HepG2 (cell line): ENCODE data around the gene CIITA. TPM values are rescaled to one million over a fixed set of nuclear protein-coding genes. Genes with fewer than 3 reads are reported as not detected.

ENCODE experiments used
- JUNB ChIP-seq: sonication (generic); formaldehyde crosslinking; IDR thresholded peaks from 2 replicates; pipeline ENCODE4 v1.8.0; 2022; ENCODE audit warnings: missing genetic modification reagents, mild to moderate bottlenecking, borderline replicate concordance
- RORA ChIP-seq: sonication (generic); formaldehyde crosslinking; IDR thresholded peaks from 2 replicates; pipeline ENCODE4 v1.5.0; 2020; ENCODE audit warnings: mild to moderate bottlenecking, missing genetic modification reagents, moderate library complexity
- SAP130 ChIP-seq: IDR thresholded peaks from 2 replicates; pipeline ENCODE4 v1.6.1; 2016; ENCODE audit warnings: low read depth
- SP1 ChIP-seq, 2 experiments: fragments of 450-650 bp in 1 of 2; sonication (generic) in 1 of 2; formaldehyde crosslinking in 1 of 2; IDR thresholded peaks; 2 replicates each; pipeline versions ENCODE4 v1.4.0 to v1.6.1; 2016 to 2020; ENCODE audit warnings: missing genetic modification reagents in 1 of 2
- THAP11 ChIP-seq: IDR thresholded peaks from 2 replicates; pipeline ENCODE4 v1.6.1; 2016; ENCODE audit warnings: missing biosample characterization, missing genetic modification reagents
- ZBTB38 ChIP-seq: sonication (generic); formaldehyde crosslinking; IDR thresholded peaks from 2 replicates; pipeline ENCODE4 v1.5.1; 2020; ENCODE audit warnings: mild to moderate bottlenecking, missing genetic modification reagents
- ZFY ChIP-seq: sonication (generic); formaldehyde crosslinking; IDR thresholded peaks from 2 replicates; pipeline ENCODE4 v1.4.0; 2020; ENCODE audit warnings: missing genetic modification reagents
- polyA plus RNA-seq, 8 experiments: library from polyadenylated mRNA; depleted of rRNA in 3 of 8; stranded (reverse) in 7 of 8; unstranded in 1 of 8; fragments of >200 nt; fragmentation: Illumina TruSeq in 4 of 8; extraction: Trizol in 4 of 8; gene quantifications; 2 replicates each; pipeline versions ENCODE4 v1.2.1 to v1.2.3, GENCODE V29; 2011 to 2016; ENCODE audit warnings: low read depth in 4 of 8, missing spikeins in 1 of 8, mixed read lengths in 1 of 8; ENCODE audit not compliant: insufficient read depth in 1 of 8
- total RNA-seq, 5 experiments: library from RNA; depleted of rRNA; stranded (reverse); fragments of >200 nt; fragmentation: Illumina TruSeq; extraction: Trizol; gene quantifications; 2 replicates each; pipeline ENCODE4 v1.2.3, GENCODE V29; 2016; ENCODE audit warnings: low read depth in 1 of 5
- TF ChIP-seq, protein P1 (sequence below): sonication (generic); formaldehyde crosslinking; IDR thresholded peaks from 2 replicates; pipeline ENCODE4 v1.9.0; 2021; ENCODE audit warnings: mild to moderate bottlenecking, missing genetic modification reagents
- TF ChIP-seq, protein P2 (sequence below): sonication (generic); formaldehyde crosslinking; IDR thresholded peaks from 2 replicates; pipeline ENCODE4 v1.9.0; 2021; ENCODE audit warnings: missing genetic modification reagents, borderline replicate concordance
- TF ChIP-seq, protein P3 (sequence below): sonication (generic); formaldehyde crosslinking; IDR thresholded peaks from 2 replicates; pipeline ENCODE4 v1.5.0; 2020; ENCODE audit warnings: mild to moderate bottlenecking, missing genetic modification reagents
- TF ChIP-seq, protein P4 (sequence below): sonication (generic); formaldehyde crosslinking; IDR thresholded peaks from 2 replicates; pipeline ENCODE4 v1.8.1; 2023; ENCODE audit warnings: missing genetic modification reagents, inconsistent platforms, borderline replicate concordance
- TF ChIP-seq, protein P5 (sequence below): conservative IDR thresholded peaks from 2 replicates; pipeline ENCODE4 v1.6.1; 2018; ENCODE audit warnings: missing genetic modification reagents

The CIITA gene
- total and polyA plus RNA-seq, 2 of the 13 experiments (the other 11 are each of a cell fraction or from before 2014, with no cell fraction given): 0.08 to 0.09 TPM

DNA sequence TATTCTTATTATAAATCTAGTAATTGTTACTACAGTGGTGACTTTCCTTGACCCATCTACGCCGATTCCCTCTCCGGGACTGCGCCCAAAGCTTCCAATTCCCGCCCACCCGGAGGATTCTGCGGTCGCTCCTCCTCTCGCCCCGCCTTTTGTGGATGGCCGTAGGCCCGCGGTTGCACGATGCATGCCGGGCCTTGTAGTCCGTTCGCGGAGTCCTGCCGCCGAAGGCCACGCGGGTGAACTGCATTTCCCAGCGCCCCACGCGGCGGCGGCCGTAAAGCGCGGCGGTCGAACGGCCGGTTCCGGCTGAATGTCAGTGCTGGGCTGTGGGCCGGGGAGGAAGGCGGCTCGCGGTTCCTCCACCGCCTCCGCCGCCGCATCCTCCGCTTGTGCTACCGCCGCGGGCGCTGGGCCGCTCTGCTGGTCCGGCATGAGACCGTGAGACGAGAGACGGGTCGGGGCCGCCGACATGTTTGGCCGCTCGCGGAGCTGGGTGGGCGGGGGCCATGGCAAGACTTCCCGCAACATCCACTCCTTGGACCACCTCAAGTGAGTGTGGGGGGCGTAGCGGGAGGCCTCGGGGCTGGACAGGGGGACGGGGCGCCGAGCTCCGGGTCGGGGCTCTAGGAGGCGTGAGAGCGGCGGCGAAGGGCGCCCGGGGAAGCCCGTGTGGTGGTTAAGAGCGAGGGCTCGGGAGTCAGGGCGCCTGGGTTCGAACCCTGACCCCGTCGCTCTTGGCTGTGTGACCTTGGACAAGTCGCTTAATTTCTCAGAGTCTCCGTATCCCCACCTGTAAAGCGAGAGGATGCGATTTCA, 67.5 kb downstream of the CIITA start, which contains the start of gene CLEC16A (continued):
- TF ChIP-seq, protein P1, sequence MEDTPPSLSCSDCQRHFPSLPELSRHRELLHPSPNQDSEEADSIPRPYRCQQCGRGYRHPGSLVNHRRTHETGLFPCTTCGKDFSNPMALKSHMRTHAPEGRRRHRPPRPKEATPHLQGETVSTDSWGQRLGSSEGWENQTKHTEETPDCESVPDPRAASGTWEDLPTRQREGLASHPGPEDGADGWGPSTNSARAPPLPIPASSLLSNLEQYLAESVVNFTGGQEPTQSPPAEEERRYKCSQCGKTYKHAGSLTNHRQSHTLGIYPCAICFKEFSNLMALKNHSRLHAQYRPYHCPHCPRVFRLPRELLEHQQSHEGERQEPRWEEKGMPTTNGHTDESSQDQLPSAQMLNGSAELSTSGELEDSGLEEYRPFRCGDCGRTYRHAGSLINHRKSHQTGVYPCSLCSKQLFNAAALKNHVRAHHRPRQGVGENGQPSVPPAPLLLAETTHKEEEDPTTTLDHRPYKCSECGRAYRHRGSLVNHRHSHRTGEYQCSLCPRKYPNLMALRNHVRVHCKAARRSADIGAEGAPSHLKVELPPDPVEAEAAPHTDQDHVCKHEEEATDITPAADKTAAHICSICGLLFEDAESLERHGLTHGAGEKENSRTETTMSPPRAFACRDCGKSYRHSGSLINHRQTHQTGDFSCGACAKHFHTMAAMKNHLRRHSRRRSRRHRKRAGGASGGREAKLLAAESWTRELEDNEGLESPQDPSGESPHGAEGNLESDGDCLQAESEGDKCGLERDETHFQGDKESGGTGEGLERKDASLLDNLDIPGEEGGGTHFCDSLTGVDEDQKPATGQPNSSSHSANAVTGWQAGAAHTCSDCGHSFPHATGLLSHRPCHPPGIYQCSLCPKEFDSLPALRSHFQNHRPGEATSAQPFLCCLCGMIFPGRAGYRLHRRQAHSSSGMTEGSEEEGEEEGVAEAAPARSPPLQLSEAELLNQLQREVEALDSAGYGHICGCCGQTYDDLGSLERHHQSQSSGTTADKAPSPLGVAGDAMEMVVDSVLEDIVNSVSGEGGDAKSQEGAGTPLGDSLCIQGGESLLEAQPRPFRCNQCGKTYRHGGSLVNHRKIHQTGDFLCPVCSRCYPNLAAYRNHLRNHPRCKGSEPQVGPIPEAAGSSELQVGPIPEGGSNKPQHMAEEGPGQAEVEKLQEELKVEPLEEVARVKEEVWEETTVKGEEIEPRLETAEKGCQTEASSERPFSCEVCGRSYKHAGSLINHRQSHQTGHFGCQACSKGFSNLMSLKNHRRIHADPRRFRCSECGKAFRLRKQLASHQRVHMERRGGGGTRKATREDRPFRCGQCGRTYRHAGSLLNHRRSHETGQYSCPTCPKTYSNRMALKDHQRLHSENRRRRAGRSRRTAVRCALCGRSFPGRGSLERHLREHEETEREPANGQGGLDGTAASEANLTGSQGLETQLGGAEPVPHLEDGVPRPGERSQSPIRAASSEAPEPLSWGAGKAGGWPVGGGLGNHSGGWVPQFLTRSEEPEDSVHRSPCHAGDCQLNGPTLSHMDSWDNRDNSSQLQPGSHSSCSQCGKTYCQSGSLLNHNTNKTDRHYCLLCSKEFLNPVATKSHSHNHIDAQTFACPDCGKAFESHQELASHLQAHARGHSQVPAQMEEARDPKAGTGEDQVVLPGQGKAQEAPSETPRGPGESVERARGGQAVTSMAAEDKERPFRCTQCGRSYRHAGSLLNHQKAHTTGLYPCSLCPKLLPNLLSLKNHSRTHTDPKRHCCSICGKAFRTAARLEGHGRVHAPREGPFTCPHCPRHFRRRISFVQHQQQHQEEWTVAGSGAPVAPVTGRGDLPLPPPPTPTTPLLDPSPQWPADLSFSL (CRISPR knock-in tag): no peak
- TF ChIP-seq, protein P2, sequence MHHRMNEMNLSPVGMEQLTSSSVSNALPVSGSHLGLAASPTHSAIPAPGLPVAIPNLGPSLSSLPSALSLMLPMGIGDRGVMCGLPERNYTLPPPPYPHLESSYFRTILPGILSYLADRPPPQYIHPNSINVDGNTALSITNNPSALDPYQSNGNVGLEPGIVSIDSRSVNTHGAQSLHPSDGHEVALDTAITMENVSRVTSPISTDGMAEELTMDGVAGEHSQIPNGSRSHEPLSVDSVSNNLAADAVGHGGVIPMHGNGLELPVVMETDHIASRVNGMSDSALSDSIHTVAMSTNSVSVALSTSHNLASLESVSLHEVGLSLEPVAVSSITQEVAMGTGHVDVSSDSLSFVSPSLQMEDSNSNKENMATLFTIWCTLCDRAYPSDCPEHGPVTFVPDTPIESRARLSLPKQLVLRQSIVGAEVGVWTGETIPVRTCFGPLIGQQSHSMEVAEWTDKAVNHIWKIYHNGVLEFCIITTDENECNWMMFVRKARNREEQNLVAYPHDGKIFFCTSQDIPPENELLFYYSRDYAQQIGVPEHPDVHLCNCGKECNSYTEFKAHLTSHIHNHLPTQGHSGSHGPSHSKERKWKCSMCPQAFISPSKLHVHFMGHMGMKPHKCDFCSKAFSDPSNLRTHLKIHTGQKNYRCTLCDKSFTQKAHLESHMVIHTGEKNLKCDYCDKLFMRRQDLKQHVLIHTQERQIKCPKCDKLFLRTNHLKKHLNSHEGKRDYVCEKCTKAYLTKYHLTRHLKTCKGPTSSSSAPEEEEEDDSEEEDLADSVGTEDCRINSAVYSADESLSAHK: 0 out of 2 replicates have a peak, but pooled peaks have one; percentile 30
- TF ChIP-seq RORA (CRISPR knock-in tag) (no peak), SP1 (IDR thresholded peaks at IDR 0.05) (no peak), SP1 (CRISPR knock-in tag; IDR thresholded peaks at IDR 0.05) (peak; percentile 94), ZFY (CRISPR knock-in tag) (peak; percentile 97), ZBTB38 (CRISPR knock-in tag) (peak; percentile 98), THAP11 (CRISPR knock-in tag) (peak; percentile 100), JUNB (CRISPR knock-in tag) (no peak), SAP130 (peak; percentile 100)
- TF ChIP-seq, protein P3, sequence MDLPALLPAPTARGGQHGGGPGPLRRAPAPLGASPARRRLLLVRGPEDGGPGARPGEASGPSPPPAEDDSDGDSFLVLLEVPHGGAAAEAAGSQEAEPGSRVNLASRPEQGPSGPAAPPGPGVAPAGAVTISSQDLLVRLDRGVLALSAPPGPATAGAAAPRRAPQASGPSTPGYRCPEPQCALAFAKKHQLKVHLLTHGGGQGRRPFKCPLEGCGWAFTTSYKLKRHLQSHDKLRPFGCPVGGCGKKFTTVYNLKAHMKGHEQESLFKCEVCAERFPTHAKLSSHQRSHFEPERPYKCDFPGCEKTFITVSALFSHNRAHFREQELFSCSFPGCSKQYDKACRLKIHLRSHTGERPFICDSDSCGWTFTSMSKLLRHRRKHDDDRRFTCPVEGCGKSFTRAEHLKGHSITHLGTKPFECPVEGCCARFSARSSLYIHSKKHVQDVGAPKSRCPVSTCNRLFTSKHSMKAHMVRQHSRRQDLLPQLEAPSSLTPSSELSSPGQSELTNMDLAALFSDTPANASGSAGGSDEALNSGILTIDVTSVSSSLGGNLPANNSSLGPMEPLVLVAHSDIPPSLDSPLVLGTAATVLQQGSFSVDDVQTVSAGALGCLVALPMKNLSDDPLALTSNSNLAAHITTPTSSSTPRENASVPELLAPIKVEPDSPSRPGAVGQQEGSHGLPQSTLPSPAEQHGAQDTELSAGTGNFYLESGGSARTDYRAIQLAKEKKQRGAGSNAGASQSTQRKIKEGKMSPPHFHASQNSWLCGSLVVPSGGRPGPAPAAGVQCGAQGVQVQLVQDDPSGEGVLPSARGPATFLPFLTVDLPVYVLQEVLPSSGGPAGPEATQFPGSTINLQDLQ (CRISPR knock-in tag): no peak
- TF ChIP-seq, protein P4, sequence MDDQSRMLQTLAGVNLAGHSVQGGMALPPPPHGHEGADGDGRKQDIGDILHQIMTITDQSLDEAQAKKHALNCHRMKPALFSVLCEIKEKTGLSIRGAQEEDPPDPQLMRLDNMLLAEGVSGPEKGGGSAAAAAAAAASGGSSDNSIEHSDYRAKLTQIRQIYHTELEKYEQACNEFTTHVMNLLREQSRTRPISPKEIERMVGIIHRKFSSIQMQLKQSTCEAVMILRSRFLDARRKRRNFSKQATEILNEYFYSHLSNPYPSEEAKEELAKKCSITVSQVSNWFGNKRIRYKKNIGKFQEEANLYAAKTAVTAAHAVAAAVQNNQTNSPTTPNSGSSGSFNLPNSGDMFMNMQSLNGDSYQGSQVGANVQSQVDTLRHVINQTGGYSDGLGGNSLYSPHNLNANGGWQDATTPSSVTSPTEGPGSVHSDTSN (CRISPR knock-in tag): no peak
- TF ChIP-seq, protein P5, sequence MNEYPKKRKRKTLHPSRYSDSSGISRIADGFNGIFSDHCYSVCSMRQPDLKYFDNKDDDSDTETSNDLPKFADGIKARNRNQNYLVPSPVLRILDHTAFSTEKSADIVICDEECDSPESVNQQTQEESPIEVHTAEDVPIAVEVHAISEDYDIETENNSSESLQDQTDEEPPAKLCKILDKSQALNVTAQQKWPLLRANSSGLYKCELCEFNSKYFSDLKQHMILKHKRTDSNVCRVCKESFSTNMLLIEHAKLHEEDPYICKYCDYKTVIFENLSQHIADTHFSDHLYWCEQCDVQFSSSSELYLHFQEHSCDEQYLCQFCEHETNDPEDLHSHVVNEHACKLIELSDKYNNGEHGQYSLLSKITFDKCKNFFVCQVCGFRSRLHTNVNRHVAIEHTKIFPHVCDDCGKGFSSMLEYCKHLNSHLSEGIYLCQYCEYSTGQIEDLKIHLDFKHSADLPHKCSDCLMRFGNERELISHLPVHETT (CRISPR knock-in tag): peak; percentile 96
